GM23338 (cell line): ENCODE measurements around the gene C19orf81.

ENCODE experiments used
- TF ChIP-seq, protein P1 (sequence below), 2 experiments: fragments of 200-600 bp in 1 of 2; sonication (generic) in 1 of 2; conservative IDR thresholded peaks; 2 replicates each; pipeline versions ENCODE4 v1.5.1 to v1.6.1; 2016 to 2017; ENCODE audit warnings: antibody characterized with exemption in 2 of 2, low read depth in 2 of 2, mild to moderate bottlenecking in 2 of 2, moderate library complexity in 1 of 2
- TF ChIP-seq, protein P2 (sequence below): IDR thresholded peaks from one replicate; pipeline ENCODE4 v1.6.1; 2018; ENCODE audit warnings: antibody characterized with exemption; ENCODE audit not compliant: unreplicated experiment

DNA sequence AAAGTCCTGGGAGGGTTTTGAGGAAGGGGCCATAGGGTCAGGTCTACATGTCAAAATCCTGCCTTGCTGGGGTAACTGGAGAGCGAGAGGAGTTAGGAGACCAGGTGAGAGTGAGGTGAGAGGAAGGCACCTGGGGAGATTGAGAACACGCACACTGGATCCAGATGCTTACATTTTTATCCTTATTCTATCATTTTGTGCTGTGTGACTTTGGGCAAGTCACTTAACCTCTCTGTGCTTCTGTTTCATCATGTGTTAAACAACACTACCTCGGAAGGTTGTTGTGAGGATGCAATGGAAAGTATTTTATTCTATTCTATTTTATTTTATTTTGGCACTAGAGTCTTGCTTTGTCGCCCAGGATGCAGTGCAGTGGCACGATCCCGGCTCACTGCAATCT lies 3.5 kb downstream of the C19orf81 start:
- TF ChIP-seq, protein P1, sequence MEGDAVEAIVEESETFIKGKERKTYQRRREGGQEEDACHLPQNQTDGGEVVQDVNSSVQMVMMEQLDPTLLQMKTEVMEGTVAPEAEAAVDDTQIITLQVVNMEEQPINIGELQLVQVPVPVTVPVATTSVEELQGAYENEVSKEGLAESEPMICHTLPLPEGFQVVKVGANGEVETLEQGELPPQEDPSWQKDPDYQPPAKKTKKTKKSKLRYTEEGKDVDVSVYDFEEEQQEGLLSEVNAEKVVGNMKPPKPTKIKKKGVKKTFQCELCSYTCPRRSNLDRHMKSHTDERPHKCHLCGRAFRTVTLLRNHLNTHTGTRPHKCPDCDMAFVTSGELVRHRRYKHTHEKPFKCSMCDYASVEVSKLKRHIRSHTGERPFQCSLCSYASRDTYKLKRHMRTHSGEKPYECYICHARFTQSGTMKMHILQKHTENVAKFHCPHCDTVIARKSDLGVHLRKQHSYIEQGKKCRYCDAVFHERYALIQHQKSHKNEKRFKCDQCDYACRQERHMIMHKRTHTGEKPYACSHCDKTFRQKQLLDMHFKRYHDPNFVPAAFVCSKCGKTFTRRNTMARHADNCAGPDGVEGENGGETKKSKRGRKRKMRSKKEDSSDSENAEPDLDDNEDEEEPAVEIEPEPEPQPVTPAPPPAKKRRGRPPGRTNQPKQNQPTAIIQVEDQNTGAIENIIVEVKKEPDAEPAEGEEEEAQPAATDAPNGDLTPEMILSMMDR (conservative IDR thresholded peaks at IDR 0.05; ENCODE audit: low read depth in 2 of 2): no peak
- TF ChIP-seq, protein P2, sequence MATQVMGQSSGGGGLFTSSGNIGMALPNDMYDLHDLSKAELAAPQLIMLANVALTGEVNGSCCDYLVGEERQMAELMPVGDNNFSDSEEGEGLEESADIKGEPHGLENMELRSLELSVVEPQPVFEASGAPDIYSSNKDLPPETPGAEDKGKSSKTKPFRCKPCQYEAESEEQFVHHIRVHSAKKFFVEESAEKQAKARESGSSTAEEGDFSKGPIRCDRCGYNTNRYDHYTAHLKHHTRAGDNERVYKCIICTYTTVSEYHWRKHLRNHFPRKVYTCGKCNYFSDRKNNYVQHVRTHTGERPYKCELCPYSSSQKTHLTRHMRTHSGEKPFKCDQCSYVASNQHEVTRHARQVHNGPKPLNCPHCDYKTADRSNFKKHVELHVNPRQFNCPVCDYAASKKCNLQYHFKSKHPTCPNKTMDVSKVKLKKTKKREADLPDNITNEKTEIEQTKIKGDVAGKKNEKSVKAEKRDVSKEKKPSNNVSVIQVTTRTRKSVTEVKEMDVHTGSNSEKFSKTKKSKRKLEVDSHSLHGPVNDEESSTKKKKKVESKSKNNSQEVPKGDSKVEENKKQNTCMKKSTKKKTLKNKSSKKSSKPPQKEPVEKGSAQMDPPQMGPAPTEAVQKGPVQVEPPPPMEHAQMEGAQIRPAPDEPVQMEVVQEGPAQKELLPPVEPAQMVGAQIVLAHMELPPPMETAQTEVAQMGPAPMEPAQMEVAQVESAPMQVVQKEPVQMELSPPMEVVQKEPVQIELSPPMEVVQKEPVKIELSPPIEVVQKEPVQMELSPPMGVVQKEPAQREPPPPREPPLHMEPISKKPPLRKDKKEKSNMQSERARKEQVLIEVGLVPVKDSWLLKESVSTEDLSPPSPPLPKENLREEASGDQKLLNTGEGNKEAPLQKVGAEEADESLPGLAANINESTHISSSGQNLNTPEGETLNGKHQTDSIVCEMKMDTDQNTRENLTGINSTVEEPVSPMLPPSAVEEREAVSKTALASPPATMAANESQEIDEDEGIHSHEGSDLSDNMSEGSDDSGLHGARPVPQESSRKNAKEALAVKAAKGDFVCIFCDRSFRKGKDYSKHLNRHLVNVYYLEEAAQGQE: no peak
